ENCODE results near the gene LRWD1.
"Not testable (repeated sequence)": the region's sequence is repeated elsewhere in the genome, so short reads cannot be mapped to it uniquely, and the experiment has no call there.

Gene LRWD1

GRCh38 chr7:102498321-102498720 lies 33.5 kb downstream of the LRWD1 start:
- DNase-seq (ENCODE audit: low read depth) = not testable (repeated sequence)

GRCh38 chr7:102503141-102503540 lies 38.4 kb downstream of the LRWD1 start:
- not testable (repeated sequence) for DNase-seq (ENCODE audit: low read depth)

- not testable (repeated sequence) for DNase-seq (ENCODE audit: low read depth)
Measured at GRCh38 chr7:102505298-102506185, 40.8 kb downstream of the LRWD1 start.

DNA sequence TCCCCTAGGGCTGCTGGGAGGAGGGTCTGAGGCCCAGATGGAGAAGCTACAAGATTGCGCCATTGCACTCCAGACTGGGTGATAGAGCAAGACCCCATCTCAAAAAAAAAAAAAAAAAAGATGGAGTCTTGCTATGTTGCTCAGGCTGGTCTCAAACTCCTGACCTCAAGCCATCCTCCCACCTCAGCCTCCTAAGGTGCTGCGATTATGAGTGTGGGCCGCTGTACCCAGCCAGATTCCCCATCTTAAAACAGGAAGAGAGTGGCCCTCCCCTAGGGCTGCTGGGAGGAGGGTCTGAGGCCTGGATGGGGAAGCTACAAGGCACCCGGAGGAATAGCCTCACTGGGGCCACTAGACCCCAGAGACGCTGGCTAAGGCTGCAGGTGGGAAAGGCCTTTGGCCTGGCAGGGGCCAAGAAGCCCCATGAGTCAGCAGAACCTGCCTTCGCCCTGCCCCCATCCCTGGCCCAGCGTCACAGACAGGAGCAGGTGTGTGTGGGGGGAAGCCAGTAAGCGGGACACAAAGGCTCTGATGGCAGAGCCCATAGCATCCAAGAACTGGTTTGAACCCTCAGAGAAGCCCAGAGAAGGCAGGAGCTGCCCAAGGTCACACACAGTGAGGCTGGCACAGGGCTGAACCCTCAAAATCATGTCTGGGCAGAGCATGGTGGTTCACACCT lies 42.8 kb downstream of the LRWD1 start:
- DNase-seq (ENCODE audit: low read depth) = not testable (repeated sequence)

DNA sequence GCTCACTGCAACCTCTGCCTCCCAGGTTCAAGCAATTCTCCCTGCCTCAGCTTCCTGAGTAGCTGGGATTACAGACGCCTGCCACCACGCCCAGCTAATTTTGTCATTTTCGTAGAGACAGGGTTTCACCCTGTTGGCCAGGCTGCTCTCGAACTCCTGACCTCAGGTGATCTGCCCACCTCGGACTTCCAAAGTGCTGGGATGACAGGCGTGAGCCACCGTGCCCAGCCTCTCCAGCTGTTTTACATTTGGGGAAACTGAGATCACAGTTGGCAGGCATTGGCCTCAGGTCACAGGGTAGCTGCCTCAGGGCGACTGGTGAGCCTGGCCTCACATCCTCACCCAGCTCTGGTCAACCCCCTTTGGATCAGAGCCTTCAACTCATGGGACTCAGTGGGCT lies 45.8 kb downstream of the LRWD1 start:
- not testable (repeated sequence) for DNase-seq (ENCODE audit: low read depth)

- DNase-seq (ENCODE audit: low read depth) = not testable (repeated sequence)
Measured at GRCh38 chr7:102511860-102512522, 47.2 kb downstream of the LRWD1 start.

DNA sequence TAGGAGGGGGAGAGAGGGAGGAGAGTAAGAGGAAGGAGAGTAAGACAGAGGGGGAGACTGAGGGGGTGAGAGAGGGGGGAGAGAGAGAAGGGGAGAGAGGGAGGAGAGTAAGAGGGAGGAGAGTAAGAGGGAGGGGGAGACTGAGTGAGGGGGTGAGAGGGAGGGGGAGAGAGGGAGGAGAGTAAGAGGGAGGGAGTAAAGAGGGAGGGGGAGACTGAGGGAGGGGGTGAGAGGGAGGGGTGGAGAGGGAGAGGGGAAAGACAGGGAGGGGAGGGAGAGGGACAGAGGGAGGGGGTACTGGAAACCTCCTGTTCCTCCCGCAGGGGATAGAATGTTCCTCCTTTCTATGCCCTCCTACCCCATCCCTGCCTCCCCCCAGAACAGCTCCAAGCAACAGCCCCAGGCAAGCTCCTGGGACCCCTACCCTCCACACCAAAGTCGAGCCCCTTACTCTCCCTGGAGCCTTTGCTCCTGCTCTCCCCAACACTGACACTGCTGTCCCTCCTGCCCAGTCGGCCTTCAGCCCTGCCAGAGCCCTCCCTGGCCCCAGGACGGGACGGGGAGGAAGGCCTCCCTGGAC lies 47.9 kb downstream of the LRWD1 start:
- DNase-seq (ENCODE audit: low read depth) = not testable (repeated sequence)

GRCh38 chr7:102514881-102515721 lies 50.3 kb downstream of the LRWD1 start:
- not testable (repeated sequence) for DNase-seq (ENCODE audit: low read depth)

- not testable (repeated sequence) for DNase-seq (ENCODE audit: low read depth)
Measured at GRCh38 chr7:102515889-102516288, 51.1 kb downstream of the LRWD1 start.

GRCh38 chr7:102516951-102517350 lies 52.2 kb downstream of the LRWD1 start:
- DNase-seq (ENCODE audit: low read depth) = not testable (repeated sequence)

GRCh38 chr7:102517550-102518147 lies 52.9 kb downstream of the LRWD1 start, which contains the start of gene RASA4B:
Gene RASA4B, minus strand, starts transcription at chr7:102517777. Its CDS starts 67 bp downstream, at chr7:102517710.
- DNase-seq (ENCODE audit: low read depth) = not testable (repeated sequence)

DNA sequence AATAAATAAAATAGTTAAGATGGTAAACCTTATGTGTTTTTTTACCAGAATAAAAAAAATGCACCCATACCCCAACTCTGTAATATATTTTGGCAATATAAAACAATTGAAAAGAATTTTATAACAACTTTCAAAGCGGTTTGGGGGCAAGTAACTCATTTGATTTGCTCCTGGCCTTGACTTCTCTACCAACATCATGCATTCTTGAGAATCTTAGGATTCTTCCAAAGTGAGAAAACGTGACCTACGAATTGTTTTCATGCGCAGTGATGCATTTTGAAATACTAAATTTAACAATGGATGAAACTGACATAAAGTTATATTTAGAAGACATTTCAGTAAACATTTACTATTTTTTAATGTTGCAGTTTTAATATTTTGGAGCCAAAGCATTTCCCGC lies 56.0 kb downstream of the LRWD1 start:
- not testable (repeated sequence) for DNase-seq (ENCODE audit: low read depth)

Data from HS-5 (cell line).